Femur (tissue), 1 donor: ENCODE data around the gene UGT3A1.
"Not testable (repeated sequence)": the region's sequence is repeated elsewhere in the genome, so short reads cannot be mapped to it uniquely, and the experiment has no call there.

Source experiments
- DNase-seq: peaks from one replicate; pipeline ENCODE4 v3.0.0-alpha.2; 2017

The UGT3A1 gene

DNA sequence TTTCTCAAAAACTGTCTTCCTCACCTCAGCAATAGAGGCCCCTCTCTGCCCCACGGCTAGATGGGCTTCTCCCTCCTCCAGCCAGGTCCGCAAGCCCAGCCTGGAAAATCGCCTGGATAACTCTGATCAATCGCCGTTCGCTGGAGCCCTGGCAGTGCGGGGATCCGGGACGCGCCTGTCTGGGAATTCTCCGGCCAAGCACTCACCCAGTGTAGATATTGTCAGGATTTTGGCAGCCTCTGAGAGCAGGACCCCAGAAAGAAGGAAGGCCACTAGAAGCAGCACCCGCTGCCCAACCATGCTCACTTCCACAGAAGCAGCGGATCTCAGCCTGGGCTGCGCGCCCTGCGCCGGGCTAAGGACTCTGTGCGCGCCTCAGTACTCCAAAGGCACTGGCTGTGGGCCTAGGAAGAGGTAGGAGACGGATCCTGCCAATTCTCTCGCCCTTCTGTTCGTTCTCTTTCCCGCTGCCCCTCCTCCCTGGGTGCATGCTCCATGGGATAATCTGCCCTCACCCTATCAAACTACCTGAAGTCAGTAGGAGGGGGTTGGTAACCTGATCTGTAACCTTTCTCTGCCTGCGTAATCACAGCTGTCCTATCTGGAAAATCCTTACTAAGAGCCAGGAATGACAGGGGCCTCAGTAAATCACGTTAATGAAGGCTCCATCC, at the start of gene UGT3A1:
Gene UGT3A1, minus strand, starts transcription at position 450 of the 671 bp plus-strand sequence. Its CDS starts 150 bp downstream, at position 300.
- peak; percentile 30 for DNase-seq

- no peak for DNase-seq
Observed at GRCh38 chr5:36035696-36036095, 44.5 kb upstream of the UGT3A1 start.

DNA sequence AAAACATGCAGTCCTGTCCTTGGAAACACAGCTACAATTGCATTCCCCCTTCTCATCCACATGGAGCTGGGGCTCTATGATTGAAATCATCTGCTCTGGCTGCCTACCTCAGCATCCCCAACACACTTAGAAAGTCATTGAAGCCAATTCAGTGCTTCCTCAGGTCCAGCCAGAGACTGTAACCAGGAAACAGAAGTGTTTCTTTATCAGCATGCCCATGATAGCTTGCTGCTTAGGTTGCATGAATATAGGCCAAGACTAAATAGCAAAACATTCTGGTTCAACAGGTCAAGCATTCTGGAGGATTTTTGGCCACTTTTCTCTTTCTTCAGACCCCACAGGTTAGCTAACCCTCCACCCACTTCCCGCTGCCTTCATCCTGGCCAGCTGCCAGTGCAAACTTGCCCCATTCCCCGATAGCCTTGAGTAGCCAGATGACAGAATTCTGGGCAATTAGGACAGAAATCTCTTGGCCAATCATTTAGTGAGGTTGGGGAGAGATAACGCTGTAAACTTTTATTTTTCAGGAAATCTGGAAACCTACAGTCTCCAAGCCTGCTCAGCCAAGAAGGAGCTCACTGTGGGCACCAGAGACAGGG, 43.4 kb upstream of the UGT3A1 start:
- not testable (repeated sequence) for DNase-seq

DNA sequence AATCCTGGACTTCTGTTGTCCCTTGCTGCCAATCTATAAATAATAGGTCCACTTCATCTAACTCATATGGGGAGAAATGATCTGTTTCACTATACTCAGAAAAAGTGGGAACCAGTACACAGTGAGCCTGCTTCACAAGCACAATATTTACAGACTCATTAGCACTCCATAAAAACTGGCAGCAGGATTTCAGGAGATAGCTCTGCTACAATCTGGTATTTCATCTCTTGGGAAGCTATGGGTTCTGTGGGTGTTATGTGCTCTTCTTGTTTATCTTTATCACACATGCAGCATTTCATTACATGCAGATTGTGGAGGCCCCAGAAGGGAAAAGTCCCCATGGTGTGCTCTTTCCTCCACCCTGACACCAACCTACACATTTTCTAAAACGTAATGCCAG, 42.3 kb upstream of the UGT3A1 start:
- no peak for DNase-seq

GRCh38 chr5:36033047-36033446, 41.9 kb upstream of the UGT3A1 start:
- no peak for DNase-seq

DNA sequence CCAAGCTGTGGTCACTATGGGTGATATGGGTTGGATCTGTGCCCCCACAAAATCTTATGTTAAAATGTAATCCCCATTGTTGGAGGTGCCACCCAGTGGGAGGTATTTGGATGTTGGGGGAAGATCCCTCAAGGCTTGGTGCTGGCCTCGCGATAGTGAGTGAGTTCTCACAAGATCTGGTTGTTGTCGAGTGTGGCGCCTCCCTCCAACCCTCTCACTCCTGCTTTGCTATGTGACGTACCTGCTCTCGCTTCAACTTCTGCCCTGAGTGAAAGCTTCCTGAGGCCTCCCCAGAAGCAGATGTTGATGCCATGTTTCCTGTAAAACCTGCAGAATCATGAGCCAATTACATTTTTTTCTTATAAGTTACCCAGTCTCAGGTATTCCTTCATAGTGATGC, 40.0 kb upstream of the UGT3A1 start:
- DNase-seq = no peak

GRCh38 chr5:36029914-36030313, 38.7 kb upstream of the UGT3A1 start:
- no peak for DNase-seq

DNA sequence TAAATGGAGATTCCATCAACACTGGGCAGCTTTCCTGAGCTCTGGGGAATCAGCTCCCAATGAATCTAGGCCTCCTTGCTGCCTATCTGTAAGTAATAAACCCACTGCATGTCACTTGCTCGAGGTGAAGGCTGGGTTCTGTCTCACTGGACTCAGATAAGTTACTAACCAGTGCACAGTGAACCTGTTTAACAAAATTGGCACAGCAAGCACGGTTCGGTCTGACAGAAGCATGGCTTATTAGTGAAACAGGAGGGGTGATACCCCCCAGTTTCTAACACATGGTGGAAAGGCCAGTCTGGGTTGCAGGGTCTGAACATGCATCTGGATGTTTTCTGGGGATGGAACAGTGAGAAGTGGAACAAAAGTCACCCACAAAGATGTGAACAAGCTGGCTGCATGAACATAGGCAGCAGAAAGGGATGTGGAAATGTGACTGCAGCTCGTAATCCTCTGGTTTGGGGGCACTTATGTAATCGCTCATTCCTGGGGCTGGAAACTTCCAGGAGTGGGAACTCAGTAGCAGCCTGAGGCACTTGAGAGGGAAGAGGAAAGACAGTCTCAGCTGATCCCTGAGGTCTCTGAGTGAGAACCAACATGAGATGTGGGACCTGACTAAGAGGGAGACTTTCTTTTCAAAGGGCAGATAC, 37.8 kb upstream of the UGT3A1 start:
- no peak for DNase-seq

GRCh38 chr5:36027711-36028110, 36.5 kb upstream of the UGT3A1 start:
- no peak for DNase-seq

- DNase-seq = no peak
Observed at GRCh38 chr5:36026706-36027465, 35.7 kb upstream of the UGT3A1 start.

GRCh38 chr5:36022246-36022645, 31.1 kb upstream of the UGT3A1 start:
- not testable (repeated sequence) for DNase-seq

DNA sequence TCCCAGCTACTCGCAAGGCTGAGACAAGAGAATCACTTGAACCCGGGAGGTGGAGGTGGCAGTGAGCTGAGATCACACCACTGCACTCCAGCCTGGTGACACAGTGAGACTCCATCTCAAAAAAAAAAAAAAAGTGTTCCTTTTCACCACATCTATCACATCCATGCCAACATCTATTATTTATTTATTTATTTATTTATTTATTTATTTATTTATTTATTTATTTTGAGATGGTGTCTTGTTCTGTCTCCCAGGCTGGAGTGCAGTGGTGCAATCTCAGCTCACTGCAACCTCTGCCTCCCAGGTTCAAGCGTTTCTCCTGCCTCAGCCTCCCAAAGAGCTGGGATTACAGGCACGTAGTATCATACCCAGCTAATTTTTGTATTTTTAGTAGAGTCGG, 28.4 kb upstream of the UGT3A1 start:
- not testable (repeated sequence) for DNase-seq

GRCh38 chr5:36017622-36018021, 26.4 kb upstream of the UGT3A1 start:
- DNase-seq = no peak

DNA sequence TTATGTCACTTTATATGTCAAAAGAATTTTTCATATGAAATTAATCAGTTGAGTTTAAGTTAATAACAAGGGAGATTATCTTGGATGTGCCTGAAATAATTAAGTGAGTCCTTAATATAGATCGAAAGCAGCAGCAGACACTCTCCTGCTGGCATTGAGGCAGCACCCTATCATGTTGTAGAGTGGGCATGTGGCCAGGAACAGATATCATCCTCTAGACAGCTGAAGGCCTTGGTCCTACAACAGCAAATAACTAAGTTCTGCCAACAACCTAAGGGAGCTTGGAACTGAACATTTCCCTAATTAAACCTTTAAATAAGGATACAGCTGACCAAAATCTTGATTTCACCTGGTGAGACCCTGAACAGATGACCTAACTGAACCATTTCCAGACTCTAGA, 25.8 kb upstream of the UGT3A1 start:
- DNase-seq = peak; percentile 41

GRCh38 chr5:36013182-36013581, 22.0 kb upstream of the UGT3A1 start:
- no peak for DNase-seq

- no peak for DNase-seq
Observed at GRCh38 chr5:36009698-36010097, 18.5 kb upstream of the UGT3A1 start.

DNA sequence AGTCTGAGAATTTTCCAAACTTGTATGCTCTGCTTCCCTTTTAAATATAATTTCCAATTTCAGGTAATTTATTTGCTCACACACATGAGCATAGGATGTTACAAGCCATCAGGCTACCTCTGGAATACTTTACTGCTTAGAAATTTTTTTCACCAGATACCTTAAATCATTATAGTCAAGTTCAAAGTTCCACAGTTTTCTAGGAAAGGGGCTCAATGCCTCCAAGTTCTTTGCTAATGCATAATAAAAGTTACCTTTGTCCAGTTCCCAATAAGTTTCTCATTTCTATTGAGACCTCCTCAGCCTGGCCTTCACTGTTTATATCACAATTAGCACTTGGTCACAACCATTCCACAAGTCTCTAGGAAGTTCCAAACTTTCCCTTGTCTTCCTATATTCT, 16.2 kb upstream of the UGT3A1 start:
- DNase-seq = no peak

DNA sequence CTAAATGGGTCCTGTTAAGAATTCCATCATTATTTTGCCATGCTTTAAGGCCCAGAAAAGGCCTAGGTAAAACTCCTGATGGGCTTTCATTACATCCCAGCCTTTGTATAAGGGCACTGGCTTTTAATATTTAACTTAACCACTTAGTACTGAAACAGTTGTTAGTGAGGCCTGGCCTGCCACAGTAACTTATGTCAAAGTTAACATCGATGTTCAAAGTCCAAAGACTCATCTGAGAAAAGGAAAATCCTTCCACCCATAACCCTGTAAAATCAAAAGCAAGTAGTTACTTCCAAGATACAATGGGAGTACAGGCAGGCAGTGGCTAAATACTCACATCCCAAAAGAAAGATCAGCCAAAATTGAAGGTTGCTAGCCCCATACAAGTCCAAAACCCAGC, 15.0 kb upstream of the UGT3A1 start:
- DNase-seq = no peak

DNA sequence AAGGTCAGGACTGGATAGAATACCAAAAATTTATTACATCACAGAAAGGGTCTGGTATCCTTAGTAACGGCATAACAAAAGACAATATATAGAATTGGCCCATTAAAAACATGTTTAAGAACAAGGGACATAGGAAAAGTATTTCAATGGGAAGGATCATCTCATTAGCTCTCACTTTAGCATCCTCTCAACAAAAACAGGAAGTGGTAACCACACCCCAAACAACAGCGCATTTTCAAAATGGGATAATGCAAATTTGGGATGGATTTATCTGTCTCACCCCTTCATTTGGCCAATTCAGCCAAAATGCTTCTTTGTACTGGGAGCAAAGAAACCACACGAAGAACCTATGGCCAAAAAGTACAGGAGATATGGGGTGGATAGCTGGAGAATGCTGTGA, 9.8 kb upstream of the UGT3A1 start:
- no peak for DNase-seq

GRCh38 chr5:35999547-35999946, 8.4 kb upstream of the UGT3A1 start:
- DNase-seq = no peak

- DNase-seq = no peak
Observed at GRCh38 chr5:35996076-35996475, 4.9 kb upstream of the UGT3A1 start.

- no peak for DNase-seq
Observed at GRCh38 chr5:35990520-35990919, 670 bp downstream of the UGT3A1 start.

DNA sequence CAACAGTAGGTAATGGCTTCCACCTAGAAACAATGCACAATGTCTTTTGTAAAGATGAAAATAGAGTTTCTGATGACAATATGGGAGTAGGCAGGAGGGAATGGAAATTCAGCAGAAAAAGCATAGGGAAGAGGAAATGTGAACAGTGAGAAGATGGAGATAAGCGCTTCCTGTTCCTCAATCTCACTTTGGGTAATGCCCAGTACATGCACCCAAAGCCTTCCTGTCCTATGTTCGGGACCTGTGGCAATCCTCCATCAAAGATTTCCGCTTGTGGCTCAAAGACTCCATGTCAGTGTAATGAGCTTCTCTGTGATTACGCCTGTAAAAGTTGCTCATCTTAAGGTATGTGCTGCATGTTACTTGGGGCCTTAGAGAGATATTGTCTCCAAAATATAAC, 2.7 kb downstream of the UGT3A1 start:
- DNase-seq = no peak

DNA sequence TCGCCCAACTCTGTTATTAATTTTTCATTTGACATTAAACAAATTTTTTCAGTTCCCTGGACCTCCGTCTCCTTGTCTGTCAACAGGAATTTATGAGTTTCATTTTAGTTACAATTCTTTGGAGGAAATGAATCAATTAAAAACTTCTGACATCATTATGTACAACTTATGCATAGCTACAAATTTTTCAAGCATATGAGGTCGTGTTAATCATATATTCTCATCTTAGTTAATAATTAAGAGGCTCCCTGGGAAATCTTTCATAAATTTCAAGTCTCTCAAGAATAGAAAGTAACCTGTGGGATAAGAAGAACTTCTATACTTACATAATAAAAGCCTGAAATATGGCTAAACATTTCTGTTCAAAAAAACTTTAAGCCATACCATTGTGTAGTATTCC, 3.4 kb downstream of the UGT3A1 start:
- DNase-seq = no peak
